Mesenchymal stem cell (in vitro differentiated cells and primary cell): ENCODE results near the gene DDIT3.

Experiments used
- DNase-seq: peaks from one replicate; pipeline ENCODE4 v3.0.0-alpha.2; 2013
- H2AFZ ChIP-seq: one replicate; pipeline ENCODE4 v1.6.1; 2013; ENCODE audit warnings: low read depth, mild to moderate bottlenecking, control low read depth, inconsistent platforms, low read length, moderate library complexity
- H2AK5ac ChIP-seq: 2 replicates; pipeline ENCODE4 v1.6.1; 2013; ENCODE audit warnings: low read length, moderate library complexity, mild to moderate bottlenecking, inconsistent platforms; ENCODE audit not compliant: severe bottlenecking
- H2BK120ac ChIP-seq: one replicate; pipeline ENCODE4 v1.6.1; 2013; ENCODE audit warnings: low read depth, mild to moderate bottlenecking, inconsistent platforms, low read length, moderate library complexity
- H2BK12ac ChIP-seq, 2 experiments: one replicate each; pipeline ENCODE4 v1.6.1; 2013; ENCODE audit warnings: inconsistent platforms in 2 of 2, low read length in 2 of 2, mild to moderate bottlenecking in 2 of 2, moderate library complexity in 2 of 2, control low read depth in 1 of 2
- H2BK15ac ChIP-seq: one replicate; pipeline ENCODE4 v1.6.1; 2013; ENCODE audit warnings: mild to moderate bottlenecking, low read depth, inconsistent platforms; ENCODE audit not compliant: poor library complexity, severe bottlenecking
- H2BK5ac ChIP-seq: 2 replicates; pipeline ENCODE4 v1.6.1; 2013; ENCODE audit warnings: low read depth, mild to moderate bottlenecking, low read length, control low read depth, inconsistent platforms; ENCODE audit not compliant: poor library complexity, severe bottlenecking
- H3K14ac ChIP-seq, 2 experiments: one replicate each; pipeline ENCODE4 v1.6.1; 2013; ENCODE audit warnings: inconsistent platforms in 2 of 2, low read length in 2 of 2, control low read depth in 1 of 2, mild to moderate bottlenecking in 1 of 2, moderate library complexity in 1 of 2
- H3K18ac ChIP-seq, 2 experiments: one replicate each; pipeline ENCODE4 v1.6.1; 2013; ENCODE audit warnings: inconsistent platforms in 2 of 2, low read length in 2 of 2, control low read depth in 1 of 2, low read depth in 1 of 2, mild to moderate bottlenecking in 1 of 2
- H3K23ac ChIP-seq, 2 experiments: one replicate each; pipeline ENCODE4 v1.6.1; 2013; ENCODE audit warnings: inconsistent platforms in 2 of 2, low read length in 2 of 2, mild to moderate bottlenecking in 2 of 2, moderate library complexity in 2 of 2, control low read depth in 1 of 2
- H3K27ac ChIP-seq: 2 replicates; pipeline ENCODE4 v1.5.1; 2013; ENCODE audit warnings: mild to moderate bottlenecking, moderate library complexity, low read length, control low read depth, inconsistent platforms; ENCODE audit not compliant: poor library complexity, severe bottlenecking
- H3K27me3 ChIP-seq, 2 experiments: 2 replicates each; pipeline versions ENCODE4 v1.6.1 to v1.7.0; 2013; ENCODE audit warnings: low read length in 2 of 2, mild to moderate bottlenecking in 2 of 2, moderate library complexity in 2 of 2, control low read depth in 1 of 2, inconsistent platforms in 1 of 2; ENCODE audit not compliant: control insufficient read depth in 1 of 2, insufficient read depth in 1 of 2
- H3K36me3 ChIP-seq, 2 experiments: 2 replicates each; pipeline versions ENCODE4 v1.6.1 to v1.7.0; 2013; ENCODE audit warnings: low read length in 2 of 2, control low read depth in 1 of 2, inconsistent platforms in 1 of 2, low read depth in 1 of 2, mild to moderate bottlenecking in 1 of 2; ENCODE audit not compliant: insufficient read depth in 2 of 2, control insufficient read depth in 1 of 2
- H3K4ac ChIP-seq, 2 experiments: one replicate each; pipeline ENCODE4 v1.6.1; 2013; ENCODE audit warnings: inconsistent platforms in 2 of 2, low read length in 2 of 2, mild to moderate bottlenecking in 2 of 2, moderate library complexity in 2 of 2, control low read depth in 1 of 2, low read depth in 1 of 2
- H3K4me1 ChIP-seq: 2 replicates; pipeline ENCODE4 v1.6.1; 2013; ENCODE audit warnings: low read depth, low read length, control low read depth; ENCODE audit not compliant: control insufficient read depth, insufficient read depth
- H3K4me2 ChIP-seq: 2 replicates; pipeline ENCODE4 v1.6.1; 2013; ENCODE audit warnings: low read length, mild to moderate bottlenecking, inconsistent platforms; ENCODE audit not compliant: poor library complexity, severe bottlenecking
- H3K4me3 ChIP-seq, 2 experiments: 2 replicates each; pipeline versions ENCODE4 v1.5.1 to v1.7.0; 2013; ENCODE audit warnings: low read length in 2 of 2, mild to moderate bottlenecking in 2 of 2, control low read depth in 1 of 2, low read depth in 1 of 2; ENCODE audit not compliant: insufficient read depth in 1 of 2
- H3K79me1 ChIP-seq: replicated peaks from 2 replicates; pipeline ENCODE4 v1.6.1; 2013; ENCODE audit warnings: mild to moderate bottlenecking, control low read depth, low read length, inconsistent platforms; ENCODE audit not compliant: poor library complexity, severe bottlenecking
- H3K9ac ChIP-seq: 2 replicates; pipeline ENCODE4 v1.7.0; 2013; ENCODE audit warnings: mild to moderate bottlenecking, low read length, moderate library complexity
- H3K9me3 ChIP-seq: 2 replicates; pipeline ENCODE4 v1.7.0; 2013; ENCODE audit warnings: mild to moderate bottlenecking, low read length; ENCODE audit not compliant: control insufficient read depth
- H4K8ac ChIP-seq: one replicate; pipeline ENCODE4 v1.6.1; 2013; ENCODE audit warnings: inconsistent platforms, mild to moderate bottlenecking, low read length, moderate library complexity
- H4K91ac ChIP-seq: one replicate; pipeline ENCODE4 v1.6.1; 2013; ENCODE audit warnings: mild to moderate bottlenecking, low read length, inconsistent platforms
- WGBS: methylation state at CpG from one replicate; pipeline ENCODE4 v1.1.7; 2013; ENCODE audit warnings: mixed read lengths; 5-methylcytosine and 5-hydroxymethylcytosine counted together

Gene DDIT3

DNA sequence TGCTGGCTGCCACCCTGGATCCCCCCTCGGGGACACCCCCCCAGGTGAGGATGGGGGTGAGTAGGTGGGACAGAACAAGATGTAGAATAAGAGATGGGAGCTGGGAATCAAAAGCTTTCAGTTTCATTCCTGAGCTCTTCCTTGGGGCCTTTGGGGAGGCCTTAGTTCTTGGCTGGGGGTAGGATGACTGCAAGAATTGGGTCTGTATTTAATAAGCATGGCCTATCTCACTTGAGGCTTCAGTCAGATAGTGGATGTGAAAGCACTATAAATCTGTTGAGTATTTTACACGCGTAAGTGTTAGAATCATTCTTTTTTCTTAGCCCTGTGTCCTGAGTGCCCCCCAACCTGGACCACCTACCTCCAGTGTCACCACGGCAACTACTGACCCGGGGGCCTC, 6.9 kb upstream of the DDIT3 start:
- H3K23ac ChIP-seq, result no peak overlapping the region
- no peaks in the 10 kb centered on the region for H3K27me3 ChIP-seq
- no peak for DNase-seq
- peak overlapping the region; percentile 14 for H3K9ac ChIP-seq
- no peak overlapping the region for H2AFZ ChIP-seq
- no peak overlapping the region for H3K4me2 ChIP-seq
- WGBS, result 95% methylated on average over 4 of the region's 5 CpGs
- H3K79me1 ChIP-seq, result peaks cover 34% of the 10 kb centered on the region
- no peak overlapping the region for H3K27ac ChIP-seq
- no peak overlapping the region for H2BK120ac ChIP-seq
- H2BK5ac ChIP-seq, result no peak overlapping the region
- H3K14ac ChIP-seq, result no peak overlapping the region
- H2BK15ac ChIP-seq, result no peak overlapping the region
- no peak overlapping the region for H2BK12ac ChIP-seq
- peaks cover 28% of the 10 kb centered on the region for H3K4me1 ChIP-seq
- H3K4me3 ChIP-seq, result no peak overlapping the region
- no peak overlapping the region for H3K18ac ChIP-seq
- H2AK5ac ChIP-seq, result no peak overlapping the region
- no peak overlapping the region for H4K8ac ChIP-seq
- no peak overlapping the region for H4K91ac ChIP-seq
- H3K36me3 ChIP-seq, result peaks cover 74 to 75% of the 10 kb centered on the region in 2 experiments
- H3K9me3 ChIP-seq, result no peaks in the 10 kb centered on the region
- no peak overlapping the region for H3K4ac ChIP-seq

DNA sequence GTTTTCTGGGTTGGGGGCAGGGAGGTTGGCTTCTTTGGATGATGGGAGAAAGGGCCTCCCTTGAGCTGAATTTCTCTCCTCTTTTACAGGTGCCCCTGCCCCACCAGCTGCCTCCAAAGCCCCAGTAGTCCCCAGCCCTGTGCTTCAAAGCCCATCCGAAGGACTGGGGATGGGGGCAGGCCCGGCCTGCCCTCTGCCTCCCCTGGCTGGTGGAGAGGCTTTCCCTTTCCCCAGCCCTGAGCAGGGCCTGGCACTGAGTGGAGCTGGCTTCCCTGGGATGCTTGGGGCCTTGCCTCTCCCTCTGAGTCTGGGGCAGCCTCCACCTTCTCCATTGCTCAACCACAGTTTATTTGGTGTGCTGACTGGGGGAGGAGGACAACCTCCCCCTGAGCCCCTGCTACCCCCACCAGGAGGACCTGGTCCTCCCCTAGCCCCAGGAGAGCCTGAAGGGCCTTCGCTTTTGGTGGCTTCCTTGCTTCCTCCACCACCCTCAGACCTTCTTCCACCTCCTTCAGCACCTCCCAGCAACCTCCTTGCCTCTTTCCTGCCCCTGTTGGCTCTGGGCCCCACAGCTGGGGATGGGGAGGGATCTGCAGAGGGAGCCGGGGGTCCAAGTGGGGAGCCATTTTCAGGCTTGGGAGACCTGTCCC, 6.3 kb upstream of the DDIT3 start:
- no peak overlapping the region for H2AK5ac ChIP-seq
- no peaks in the 10 kb centered on the region for H3K9me3 ChIP-seq
- H2BK15ac ChIP-seq, result no peak overlapping the region
- H3K27ac ChIP-seq, result no peak overlapping the region
- H3K9ac ChIP-seq, result peak overlapping the region; percentile 14
- H2AFZ ChIP-seq, result no peak overlapping the region
- H4K91ac ChIP-seq, result no peak overlapping the region
- H2BK12ac ChIP-seq, result no peak overlapping the region
- no peak overlapping the region for H3K4me2 ChIP-seq
- no peaks in the 10 kb centered on the region for H3K27me3 ChIP-seq
- no peak overlapping the region for H3K14ac ChIP-seq
- no peak overlapping the region for H3K23ac ChIP-seq
- H3K36me3 ChIP-seq, result peaks cover 68 to 69% of the 10 kb centered on the region in 2 experiments
- peak overlapping the region; percentile 4 for H4K8ac ChIP-seq
- peaks cover 32% of the 10 kb centered on the region for H3K4me1 ChIP-seq
- peaks cover 34% of the 10 kb centered on the region for H3K79me1 ChIP-seq
- WGBS, result 71% methylated on average over 2 of the region's 4 CpGs
- DNase-seq, result no peak
- H3K18ac ChIP-seq, result no peak overlapping the region
- H3K4ac ChIP-seq, result no peak overlapping the region
- no peak overlapping the region for H2BK120ac ChIP-seq
- H2BK5ac ChIP-seq, result no peak overlapping the region
- H3K4me3 ChIP-seq, result no peak overlapping the region

DNA sequence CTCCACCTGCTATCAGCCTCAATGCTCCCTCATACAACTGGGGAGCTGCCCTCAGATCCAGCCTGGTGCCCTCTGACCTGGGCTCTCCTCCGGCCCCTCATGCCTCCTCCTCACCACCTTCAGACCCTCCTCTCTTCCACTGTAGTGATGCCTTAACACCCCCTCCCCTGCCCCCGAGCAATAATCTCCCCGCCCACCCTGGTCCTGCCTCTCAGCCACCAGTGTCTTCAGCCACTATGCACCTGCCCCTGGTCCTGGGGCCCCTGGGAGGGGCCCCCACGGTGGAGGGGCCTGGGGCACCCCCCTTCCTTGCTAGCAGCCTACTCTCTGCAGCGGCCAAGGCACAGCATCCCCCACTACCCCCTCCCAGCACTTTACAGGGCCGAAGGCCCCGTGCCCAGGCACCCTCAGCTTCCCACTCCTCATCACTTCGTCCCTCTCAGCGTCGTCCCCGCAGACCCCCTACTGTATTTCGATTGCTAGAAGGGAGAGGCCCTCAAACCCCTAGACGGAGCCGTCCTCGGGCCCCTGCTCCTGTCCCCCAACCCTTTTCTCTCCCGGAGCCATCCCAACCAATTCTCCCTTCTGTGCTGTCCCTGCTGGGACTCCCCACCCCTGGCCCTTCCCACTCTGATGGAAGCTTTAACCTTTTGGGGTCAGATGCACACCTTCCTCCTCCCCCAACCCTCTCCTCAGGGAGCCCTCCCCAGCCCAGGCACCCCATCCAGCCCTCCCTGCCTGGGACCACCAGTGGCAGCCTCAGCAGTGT, 5.5 kb upstream of the DDIT3 start:
- no peak overlapping the region for H2BK5ac ChIP-seq
- WGBS, result 96% methylated on average over 16 of the region's 16 CpGs
- no peak overlapping the region for H2BK15ac ChIP-seq
- no peak overlapping the region for H3K4me2 ChIP-seq
- no peak overlapping the region for H2AFZ ChIP-seq
- H3K27ac ChIP-seq, result no peak overlapping the region
- H3K18ac ChIP-seq, result no peak overlapping the region
- H4K8ac ChIP-seq, result no peak overlapping the region
- peaks cover 37% of the 10 kb centered on the region for H3K4me1 ChIP-seq
- H3K14ac ChIP-seq, result no peak overlapping the region
- H3K9me3 ChIP-seq, result no peaks in the 10 kb centered on the region
- no peak for DNase-seq
- H3K27me3 ChIP-seq, result no peaks in the 10 kb centered on the region
- H2AK5ac ChIP-seq, result no peak overlapping the region
- H3K4ac ChIP-seq, result no peak overlapping the region
- H3K4me3 ChIP-seq, result no peak overlapping the region
- no peak overlapping the region for H3K23ac ChIP-seq
- H2BK120ac ChIP-seq, result no peak overlapping the region
- H4K91ac ChIP-seq, result no peak overlapping the region
- peaks cover 61 to 63% of the 10 kb centered on the region in 2 experiments for H3K36me3 ChIP-seq
- peaks cover 34% of the 10 kb centered on the region for H3K79me1 ChIP-seq
- H3K9ac ChIP-seq, result peak overlapping the region; percentile 14
- H2BK12ac ChIP-seq, result no peak overlapping the region

GRCh38 chr12:57524814-57525614, 4.7 kb upstream of the DDIT3 start:
- Histone ChIP-seq H2BK15ac (no peak overlapping the region), H2BK5ac (no peak overlapping the region), H3K14ac (no peak overlapping the region), H3K4ac (no peak overlapping the region), H4K8ac (no peak overlapping the region), H3K27ac (no peak overlapping the region), H3K4me2 (no peak overlapping the region), H2AFZ (no peak overlapping the region), H2BK120ac (no peak overlapping the region), H3K9me3 (no peaks in the 10 kb centered on the region), H3K18ac (no peak overlapping the region), H2BK12ac (no peak overlapping the region), H3K4me1 (peaks cover 37% of the 10 kb centered on the region), H3K27me3 (no peaks in the 10 kb centered on the region), H4K91ac (no peak overlapping the region), H3K23ac (no peak overlapping the region), H3K9ac (peak overlapping the region; percentile 95), H2AK5ac (no peak overlapping the region), H3K36me3 (peaks cover 53 to 56% of the 10 kb centered on the region in 2 experiments), H3K4me3 (peak overlapping the region in 1 of 2 experiments; percentile 95), H3K79me1 (peaks cover 32% of the 10 kb centered on the region)
- no peak for DNase-seq
- 92% methylated on average over 8 of the region's 11 CpGs for WGBS
